Daoy (cell line): ENCODE data around the gene SBF1. TPM values are rescaled to one million over a fixed set of nuclear protein-coding genes. Genes with fewer than 3 reads are reported as not detected.
"Not testable (repeated sequence)": the region's sequence is repeated elsewhere in the genome, so short reads cannot be mapped to it uniquely, and the experiment has no call there.

ENCODE experiments used
- DNase-seq: peaks from one replicate; pipeline ENCODE4 v3.0.0-alpha.2; 2015; ENCODE audit warnings: low read depth
- total RNA-seq: library from RNA; depleted of rRNA; stranded (reverse); fragments of >200 nt; shearing (Covaris generic); gene quantifications from 2 replicates; pipeline ENCODE4 v1.2.3, GENCODE V29; 2014

The SBF1 gene
- total RNA-seq, 1 experiment from 2014 or later = 40.5 TPM

DNA sequence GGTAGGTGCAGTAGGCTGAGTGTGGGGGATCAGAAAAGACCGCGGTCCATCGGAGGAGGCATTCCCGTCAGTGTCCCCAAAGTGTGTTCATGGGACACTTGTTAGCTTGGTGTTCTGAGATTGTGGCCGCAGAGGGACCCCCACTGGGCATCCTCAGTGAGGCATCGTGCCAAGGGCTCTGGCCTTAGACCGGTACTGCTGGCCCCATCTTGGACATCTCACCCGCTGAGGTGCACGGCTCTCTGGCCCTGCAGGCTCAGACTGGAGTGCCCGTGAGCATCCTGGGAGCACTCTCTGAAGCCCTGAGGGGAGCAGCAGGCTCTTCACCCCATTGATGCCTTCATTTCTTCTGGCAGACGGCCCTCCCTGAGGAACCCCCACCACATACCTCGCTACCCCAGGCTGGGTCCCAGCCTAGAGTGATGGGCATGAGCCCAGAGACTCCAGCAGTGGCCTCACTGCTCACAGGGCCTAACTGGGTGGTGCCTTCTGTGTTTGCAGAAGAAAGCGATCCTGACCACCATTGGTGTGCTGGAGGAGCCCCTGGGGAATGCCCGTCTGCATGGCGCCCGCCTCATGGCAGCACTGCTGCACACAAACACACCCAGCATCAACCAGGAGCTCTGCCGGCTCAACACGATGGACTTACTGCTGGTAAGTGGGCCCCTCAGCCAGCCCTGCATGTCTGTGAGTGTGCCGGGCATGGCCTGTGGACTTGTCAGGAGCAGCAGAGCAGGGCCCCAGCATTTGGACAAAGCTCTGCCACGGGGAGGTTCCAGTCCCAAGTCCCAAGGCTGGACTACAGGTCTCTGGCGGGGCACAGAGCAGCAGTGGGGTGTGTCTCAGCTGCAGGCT is 51.6 kb downstream of the SBF1 start:
- DNase-seq = no peak

DNA sequence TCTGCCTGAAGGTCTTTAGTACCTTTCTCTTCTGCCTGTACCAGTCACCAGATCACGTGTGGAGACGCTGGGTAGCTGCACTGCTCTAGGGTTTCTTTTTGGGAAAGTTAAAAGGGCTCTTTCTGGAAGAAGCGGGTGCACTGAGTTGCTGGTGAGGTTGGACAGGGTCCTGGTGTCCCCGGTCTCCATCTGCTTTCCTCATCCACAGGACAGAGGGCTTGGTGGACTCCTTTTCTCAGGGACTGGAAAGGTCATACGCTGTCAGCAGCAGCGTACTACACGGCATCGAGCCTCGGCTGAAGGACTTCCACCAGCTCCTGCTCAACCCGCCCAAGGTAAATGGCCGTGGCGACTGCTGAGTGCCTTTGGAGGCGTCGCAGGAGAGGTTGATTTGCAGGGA is 52.8 kb downstream of the SBF1 start:
- no peak for DNase-seq

DNA sequence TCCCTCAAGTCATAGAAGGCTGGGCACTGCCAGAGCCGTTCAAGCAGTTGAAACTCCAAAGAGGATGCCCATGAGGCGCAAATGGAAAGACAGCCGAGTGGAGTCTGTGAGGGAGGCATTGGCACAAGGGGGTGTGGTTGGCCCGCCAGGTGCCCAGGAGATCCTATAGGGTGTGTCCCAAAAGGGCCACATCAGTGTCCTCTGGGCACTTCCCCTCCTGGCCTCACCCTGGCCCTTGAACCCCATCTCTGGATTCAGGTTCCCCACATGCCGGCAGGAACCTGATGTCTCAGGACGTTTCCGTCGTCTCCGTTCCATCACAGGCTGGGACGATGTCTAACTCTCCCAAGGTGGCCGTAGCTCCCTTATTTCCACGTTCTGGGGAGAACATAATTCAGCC is 54.3 kb downstream of the SBF1 start:
- DNase-seq = no peak

DNA sequence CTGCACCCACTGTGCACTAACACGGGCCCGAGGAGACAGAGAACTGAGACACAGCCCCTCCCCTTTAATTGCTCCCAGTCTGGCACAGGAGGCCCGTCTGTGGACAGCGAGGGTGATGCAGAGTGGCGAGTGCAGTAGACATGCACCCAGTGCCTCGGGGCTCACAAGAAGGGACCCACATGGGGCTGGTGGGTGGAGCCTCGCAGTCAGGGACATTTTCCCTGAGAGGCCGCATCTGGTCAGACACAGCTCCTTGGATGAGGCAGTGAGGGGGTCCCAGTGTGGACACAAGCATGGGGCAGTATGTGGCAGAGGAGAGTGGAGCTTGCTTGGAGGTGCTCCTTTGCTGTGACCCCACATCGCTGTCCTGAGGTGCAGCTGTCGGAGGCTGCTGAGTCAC is 54.8 kb downstream of the SBF1 start:
- DNase-seq = no peak

DNA sequence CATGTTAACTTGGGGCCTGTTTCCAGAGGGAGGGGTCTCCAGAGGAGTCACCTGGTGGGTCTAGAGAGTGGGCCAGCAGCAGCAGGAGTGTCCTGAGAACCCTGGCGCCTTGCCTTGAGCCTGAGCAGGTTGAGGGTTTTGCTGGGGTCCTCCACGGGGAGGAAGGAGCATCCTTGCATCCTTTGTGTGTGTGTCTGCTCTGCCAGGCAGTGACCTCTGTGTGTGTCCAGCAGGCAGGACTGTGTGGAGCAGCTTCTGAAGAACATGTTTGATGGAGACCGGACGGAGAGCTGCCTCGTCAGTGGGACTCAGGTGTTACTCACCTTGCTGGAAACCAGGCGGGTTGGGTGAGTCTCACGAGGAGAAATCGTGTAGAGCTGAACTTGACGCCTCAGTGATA is 55.7 kb downstream of the SBF1 start:
- no peak for DNase-seq

DNA sequence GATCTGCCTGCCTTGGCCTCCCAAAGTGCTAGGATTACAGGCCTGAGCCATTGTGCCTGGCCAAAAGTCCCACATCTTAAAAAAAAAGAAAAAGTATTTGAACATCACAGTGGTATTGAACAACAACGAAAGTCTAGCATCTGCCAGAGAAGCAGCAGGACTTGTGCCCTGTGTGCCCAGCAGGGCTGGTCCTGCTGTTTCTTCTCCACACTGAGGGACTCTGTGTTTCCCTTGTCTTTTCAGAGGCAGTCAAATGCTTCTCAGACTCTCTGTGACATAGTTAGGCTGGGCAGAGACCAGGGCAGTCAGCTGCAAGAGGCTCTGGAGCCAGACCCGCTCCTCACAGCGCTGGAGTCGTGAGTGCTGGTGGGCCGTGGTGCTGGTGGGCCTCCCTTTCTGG is 56.2 kb downstream of the SBF1 start:
- DNase-seq = no peak

DNA sequence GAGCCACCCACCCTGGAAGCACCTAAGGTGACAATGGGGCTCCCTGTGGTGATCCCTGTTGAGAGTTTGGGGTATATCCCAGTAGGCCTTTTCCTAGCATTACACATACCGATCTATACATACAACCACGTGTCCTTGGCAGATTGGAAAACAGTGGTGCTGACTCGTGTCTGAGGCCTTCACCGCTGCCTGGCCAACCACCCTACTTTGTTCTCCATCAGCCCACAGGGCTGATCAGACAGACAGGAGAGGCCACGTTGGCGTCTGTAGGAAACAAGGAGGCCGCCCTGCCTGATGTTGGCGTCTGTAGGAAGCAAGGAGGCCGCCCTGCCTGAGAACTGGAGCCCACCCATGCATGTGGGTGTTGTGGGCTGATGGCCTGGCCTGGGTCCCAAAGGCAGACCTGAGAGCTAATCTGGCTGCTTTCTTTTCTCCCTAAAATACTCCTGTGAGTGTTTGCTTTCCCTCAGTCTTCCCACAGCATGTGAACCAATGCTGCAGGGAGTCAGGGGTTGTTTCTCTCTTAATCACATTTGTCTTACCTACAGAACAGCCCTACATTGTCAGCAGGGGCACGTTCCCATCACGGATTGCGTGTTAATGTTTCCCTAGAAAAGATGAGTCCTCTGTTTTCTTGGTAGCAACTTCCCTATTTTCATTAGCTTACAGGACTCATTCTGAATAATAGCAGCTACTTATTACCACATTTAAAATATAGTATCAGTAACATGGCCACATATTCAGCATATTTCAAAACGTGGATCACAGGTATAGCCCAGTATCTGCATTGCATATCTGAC is 57.2 kb downstream of the SBF1 start:
- DNase-seq = no peak

DNA sequence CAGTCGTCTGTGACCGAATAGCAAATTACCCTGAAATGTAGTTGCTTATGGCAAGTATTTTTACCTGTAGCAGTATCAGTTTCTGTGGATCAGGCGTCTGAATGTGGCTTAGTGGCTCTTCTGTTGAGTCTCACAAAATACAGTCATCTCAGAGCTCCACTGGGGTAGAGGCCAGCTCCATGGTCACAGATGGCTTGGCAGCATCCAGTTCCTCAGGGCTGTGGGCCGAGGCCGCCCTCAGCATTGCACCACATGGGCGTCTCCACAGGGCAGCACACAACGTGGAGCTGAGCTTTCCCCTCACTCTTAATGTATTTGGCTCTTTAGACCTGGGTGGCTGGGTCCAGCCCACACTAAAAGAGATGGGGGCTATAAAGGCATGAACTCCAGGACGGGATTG is 57.8 kb downstream of the SBF1 start:
- DNase-seq = no peak

DNA sequence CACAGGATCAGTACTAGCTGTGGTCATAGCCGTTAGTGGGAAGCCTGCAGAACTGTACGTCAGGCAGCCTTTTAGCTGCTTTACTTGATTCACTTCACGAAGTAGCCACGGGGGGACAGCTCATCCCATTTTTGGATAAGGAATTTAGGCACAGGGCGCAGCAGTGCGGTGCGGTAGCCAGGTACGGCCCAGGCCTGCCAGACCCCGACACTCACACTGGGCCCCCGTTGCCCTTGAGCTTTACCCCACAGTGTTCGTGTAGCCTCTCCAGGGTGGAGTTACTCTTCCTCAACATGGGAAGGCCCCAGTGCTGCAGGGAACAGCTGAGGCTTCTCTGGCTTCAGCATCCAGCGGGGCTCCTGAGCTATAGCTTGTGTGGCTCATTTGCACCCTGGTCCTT is 59.4 kb downstream of the SBF1 start:
- DNase-seq = no peak

DNA sequence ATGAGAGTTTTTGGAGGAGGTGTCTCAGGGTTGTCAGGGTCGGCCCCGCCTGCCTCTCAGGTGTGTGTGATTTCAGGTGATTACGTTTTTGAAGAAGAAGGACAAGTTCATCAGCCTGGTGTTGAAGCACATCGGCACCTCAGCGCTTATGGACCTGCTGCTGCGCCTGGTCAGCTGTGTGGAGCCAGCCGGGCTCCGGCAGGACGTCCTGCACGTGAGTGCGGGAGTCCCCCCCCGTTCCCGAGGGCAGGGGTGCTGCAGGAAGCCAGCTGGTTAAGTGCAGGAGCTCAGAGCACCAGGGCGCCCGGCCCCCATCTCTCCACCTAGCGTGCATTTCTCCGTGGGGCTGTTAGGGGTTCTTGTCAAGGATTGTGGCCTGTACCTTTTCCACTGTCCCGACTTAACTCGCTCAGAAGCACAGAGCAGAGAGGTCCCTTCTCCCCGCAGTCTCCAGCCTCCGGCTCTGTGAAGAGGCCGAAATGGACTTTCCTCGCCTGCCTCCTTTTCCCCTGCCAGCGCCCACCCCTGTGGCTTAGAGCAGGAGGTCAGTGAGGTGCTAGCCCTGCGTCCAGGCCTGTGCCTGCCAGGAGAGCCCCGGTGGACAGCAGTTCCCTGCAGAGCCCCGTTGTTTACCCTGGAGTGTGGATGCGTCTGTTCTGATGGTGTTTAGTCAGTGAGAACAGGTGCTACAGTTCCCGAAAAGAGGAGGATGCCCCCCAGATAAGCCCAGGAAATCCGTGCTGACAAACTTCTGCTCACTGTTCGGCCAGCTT is 60.2 kb downstream of the SBF1 start:
- DNase-seq = no peak

DNA sequence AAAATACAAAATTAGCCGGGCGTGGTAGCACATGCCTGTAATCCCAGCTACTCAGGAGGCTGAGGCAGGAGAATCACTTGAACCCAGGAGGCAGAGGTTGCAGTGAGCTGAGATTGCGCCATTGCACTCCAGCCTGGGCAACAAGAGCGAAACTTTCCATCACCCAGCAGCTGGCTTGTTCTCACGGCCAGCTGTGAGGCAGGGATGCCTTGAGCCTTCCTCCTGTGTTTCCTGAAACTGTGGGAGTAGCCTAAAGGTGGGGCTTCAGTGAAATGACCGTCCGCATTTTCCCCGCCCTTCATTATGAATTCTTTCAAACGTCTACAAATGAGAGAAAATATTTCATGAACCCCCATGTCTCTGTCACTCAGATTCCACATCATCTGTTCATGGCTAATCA is 65.9 kb downstream of the SBF1 start:
- not testable (repeated sequence) for DNase-seq

DNA sequence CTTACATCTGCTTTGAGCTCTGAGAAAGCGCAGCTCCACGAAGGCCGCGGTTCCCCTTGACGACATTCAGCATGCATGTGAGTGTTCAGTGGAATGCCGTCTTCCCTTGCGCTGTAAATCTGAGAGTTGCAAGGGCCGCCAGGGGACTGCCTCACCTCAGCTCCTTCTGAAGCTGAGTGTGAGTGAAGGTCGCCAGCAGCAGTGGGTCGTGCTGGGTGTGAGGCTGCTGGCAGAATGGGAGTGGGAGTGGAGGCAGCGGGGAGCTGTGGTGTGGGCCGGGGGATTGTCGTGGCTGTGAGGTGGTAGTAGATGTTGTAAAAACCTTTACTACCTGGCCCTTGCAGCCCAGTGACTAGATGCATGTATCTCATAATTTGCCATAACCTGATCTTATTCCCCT is 66.5 kb downstream of the SBF1 start:
- no peak for DNase-seq

DNA sequence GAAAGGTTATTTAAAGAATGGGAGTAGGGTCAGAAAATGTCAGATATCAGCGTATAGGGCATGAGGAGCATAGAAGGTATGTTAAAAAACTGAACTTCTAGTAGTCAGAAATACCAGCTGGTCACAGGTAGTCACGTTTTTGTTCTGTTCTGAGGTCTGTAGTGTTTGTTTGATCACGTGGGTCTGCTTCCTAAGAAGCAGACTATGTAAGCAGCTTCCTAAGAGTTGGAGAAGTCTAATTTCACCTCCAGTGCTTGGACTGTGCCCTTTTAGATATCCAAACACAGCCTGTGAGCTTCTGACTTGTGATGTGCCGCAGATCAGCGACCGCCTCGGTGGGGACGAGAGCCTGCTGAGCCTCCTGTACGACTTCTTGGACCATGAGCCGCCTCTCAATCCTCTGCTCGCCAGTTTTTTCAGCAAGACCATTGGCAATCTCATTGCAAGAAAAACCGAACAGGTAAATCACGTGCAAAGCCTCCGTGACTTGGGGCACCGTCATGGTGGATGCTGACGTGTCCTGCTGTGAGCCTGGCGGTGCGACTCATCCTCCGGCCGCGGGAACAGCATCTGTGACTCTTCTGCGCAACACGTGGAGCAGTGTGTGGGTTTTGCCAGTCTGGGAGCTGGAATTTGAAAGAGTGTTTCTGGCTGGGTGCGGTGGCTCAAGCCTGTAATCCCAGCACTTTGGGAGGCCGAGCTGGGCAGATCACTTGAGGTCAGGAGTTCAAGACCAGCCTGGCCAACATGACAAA is 68.2 kb downstream of the SBF1 start:
- DNase-seq = no peak

DNA sequence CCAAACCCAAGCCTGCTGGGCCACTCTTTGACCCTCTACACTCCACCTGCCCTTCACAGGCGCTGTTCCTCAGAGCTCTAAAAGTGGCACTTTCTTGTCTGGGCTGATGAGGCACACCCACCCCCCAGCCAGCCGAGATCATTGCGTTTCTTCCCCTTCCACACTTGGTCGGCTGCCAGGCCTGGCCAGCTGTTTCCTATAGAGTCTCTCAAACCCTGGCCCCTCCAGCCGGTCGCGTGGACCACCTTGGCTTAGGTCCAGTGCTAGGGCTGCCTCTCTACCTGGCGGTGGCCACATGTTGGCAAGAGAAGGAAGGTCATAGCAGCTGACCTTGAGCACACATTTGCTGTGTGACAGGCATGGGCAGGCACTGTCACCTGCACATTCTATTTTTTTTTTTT is 71.1 kb downstream of the SBF1 start:
- no peak for DNase-seq

DNA sequence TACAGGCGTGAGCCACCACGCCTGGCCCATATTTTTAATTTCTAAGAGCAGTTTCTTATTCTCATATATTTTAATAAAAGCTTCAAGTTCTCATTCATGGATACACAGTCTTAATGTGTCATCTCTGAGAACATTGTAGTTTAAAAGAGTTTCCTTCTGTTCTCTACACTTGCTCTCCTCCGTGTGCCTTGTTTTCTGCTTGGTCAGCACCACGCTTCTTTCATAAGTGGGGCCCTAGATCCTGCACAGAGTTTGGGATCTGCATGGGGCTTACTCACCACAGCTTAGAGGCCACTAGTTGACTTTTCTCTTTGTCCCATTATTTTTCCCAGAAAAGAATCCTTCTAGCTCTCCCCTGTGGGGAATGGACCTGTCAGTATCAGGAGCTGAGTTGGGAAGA is 72.9 kb downstream of the SBF1 start:
- DNase-seq = no peak

DNA sequence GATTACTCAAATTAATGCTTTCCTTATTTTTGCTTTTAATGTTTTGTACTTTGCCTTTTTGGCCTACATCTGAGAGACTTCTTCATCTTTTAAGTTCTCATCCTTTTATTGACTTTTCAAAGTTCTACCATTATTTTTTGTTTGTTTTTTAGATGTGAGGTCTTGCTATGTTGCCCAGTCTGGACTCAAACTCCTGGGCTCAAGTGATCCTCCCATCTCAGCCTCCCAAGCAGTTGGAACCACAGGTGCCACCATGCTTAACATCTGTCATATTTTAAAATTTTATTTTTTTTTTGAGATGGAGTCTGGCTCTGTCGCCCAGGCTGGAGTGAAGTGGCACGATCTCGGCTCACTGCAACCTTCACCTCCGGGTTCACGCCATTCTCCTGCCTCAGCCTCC is 73.9 kb downstream of the SBF1 start:
- no peak for DNase-seq

DNA sequence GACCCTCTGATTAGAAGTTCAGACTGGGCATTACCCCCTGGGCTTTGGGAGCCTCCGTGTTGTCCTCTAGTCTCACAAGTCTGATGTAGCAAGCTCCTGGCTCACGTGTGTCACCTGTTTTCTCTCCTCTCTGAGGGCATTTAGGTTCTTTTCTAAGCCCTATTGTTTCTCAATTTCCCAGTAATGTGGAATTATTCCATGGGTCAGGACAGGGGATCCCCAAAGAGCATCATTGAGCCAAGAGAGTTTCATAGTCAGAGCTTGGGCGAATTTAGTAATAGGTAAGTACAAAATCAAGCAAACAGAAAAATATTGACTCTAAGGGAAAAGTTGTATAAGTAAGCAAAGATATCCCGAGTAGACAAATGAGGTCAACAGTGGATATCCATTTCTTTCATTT is 74.4 kb downstream of the SBF1 start:
- no peak for DNase-seq

DNA sequence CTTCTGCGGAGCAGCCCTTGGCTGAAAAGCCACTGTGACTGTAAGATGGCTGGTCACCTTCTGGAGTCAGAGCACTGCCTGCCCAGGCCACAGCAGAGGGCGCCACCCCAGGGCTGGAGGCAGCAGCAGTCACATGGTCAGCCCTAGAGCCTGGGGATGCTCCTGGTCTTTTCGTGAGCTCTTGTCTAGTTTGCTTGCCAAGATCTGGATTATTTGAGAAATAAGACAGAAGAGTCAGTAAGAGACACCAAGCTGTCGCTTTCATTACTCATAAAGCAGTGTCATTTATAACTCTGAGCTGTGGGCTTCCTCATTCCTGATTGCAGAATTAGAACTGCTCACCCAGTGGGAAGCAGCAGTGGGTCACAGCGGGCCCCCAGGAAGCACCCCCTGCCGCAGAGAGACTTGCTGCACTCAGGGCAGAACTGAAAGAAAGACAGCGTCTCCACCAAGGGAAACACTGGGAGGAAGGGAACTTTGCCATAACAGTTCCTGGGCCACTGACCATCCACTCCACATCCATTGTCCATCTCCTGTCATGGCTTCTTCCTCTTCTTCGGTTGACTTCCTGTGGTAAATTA is 75.0 kb downstream of the SBF1 start:
- DNase-seq = no peak

DNA sequence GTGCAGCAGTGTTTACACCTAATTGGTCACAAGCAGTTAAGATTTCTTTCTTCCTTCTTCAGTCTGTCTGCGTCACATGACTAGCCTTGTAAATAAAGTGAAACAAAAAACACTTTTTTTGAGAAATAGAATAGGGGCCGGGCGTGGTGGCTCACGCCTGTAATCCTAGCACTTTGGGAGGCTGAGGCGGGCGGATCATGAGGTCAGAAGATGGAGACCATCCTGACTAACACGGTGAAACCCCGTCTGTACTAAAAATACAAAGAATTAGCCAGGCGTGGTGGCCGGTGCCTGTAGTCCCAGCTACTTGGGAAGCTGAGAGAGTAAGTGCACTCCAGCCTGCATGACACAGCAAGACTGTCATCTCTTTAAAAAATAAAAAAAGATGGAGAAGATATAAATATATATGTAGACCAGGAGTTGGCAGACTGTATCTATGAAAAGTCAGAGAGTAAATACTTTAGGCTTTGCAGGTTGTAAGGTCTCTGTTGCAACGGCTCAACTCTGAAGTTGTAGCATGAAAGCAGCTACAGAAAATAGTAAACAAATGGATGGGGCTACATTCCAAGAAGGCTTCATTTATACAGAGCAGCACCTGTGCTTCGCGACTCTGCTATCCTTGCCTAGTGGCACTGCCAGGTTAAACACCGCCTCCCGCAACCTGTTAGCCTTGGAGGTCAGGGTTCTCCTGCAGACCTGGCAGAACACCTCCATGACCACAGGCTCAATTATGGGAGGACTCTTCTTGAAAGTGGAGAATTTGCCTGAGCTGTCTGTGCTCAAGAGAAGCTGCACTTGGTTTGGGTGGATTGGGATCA is 75.8 kb downstream of the SBF1 start:
- DNase-seq = no peak

DNA sequence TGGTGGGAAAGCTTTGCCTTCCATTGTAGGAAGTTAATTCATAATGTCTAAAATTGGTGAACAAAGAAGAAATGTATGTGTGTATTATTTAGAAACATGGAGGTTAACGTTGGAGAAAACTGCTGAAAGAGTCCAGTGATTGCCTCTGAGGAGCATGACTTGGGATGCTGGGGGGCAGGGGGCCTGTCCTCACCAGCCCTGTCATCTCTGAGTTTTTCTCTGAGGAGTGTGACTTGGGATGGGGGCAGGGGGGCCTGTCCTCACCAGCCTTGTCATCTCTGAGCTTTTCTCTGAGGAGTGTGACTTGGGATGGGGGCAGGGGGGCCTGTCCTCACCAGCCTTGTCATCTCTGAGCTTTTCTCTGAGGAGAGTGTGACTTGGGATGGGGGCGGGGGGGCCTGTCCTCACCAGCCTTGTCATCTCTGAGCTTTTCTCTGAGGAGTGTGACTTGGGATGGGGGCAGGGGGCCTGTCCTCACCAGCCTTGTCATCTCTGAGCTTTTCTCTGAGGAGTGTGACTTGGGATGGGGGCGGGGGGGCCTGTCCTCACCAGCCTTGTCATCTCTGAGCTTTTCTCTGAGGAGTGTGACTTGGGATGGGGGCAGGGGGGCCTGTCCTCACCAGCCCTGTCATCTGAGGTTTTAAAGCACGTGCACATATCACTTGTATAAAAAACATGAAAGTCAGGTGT is 77.3 kb downstream of the SBF1 start:
- not testable (repeated sequence) for DNase-seq
